ENCODE measurements around the gene MIX23.

- TF ChIP-seq, protein P1, sequence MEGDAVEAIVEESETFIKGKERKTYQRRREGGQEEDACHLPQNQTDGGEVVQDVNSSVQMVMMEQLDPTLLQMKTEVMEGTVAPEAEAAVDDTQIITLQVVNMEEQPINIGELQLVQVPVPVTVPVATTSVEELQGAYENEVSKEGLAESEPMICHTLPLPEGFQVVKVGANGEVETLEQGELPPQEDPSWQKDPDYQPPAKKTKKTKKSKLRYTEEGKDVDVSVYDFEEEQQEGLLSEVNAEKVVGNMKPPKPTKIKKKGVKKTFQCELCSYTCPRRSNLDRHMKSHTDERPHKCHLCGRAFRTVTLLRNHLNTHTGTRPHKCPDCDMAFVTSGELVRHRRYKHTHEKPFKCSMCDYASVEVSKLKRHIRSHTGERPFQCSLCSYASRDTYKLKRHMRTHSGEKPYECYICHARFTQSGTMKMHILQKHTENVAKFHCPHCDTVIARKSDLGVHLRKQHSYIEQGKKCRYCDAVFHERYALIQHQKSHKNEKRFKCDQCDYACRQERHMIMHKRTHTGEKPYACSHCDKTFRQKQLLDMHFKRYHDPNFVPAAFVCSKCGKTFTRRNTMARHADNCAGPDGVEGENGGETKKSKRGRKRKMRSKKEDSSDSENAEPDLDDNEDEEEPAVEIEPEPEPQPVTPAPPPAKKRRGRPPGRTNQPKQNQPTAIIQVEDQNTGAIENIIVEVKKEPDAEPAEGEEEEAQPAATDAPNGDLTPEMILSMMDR (IDR thresholded peaks at IDR 0.05), result no peak
- TF ChIP-seq POLR2AphosphoS5 (IDR thresholded peaks at IDR 0.05; ENCODE audit: insufficient read depth in 1 of 2, low read depth in 1 of 2), result no peak
These were observed 12.6 kb upstream of the MIX23 start for GRCh38 chr3:122395582-122395981.
